Endothelial cell of umbilical vein (primary cell): Measurements from ENCODE around the gene MUC4.

Source experiments
- CTCF ChIP-seq, 2 donors: IDR thresholded peaks; 1 replicate in 1 of 2; 2 replicates in 1 of 2; pipeline ENCODE4 v1.5.1; 2011; ENCODE audit warnings: low read length in 2 of 2, mild to moderate bottlenecking in 2 of 2, moderate library complexity in 2 of 2, control low read depth in 1 of 2, inconsistent platforms in 1 of 2, low read depth in 1 of 2; ENCODE audit not compliant: insufficient read depth in 1 of 2; ENCODE audit errors: extremely low read depth in 1 of 2
- EZH2 ChIP-seq: IDR thresholded peaks from 2 replicates; pipeline ENCODE4 v1.6.1; 2012; ENCODE audit warnings: borderline replicate concordance, low read depth, mild to moderate bottlenecking, moderate library complexity, low read length, inconsistent platforms; ENCODE audit not compliant: severe bottlenecking
- FOS ChIP-seq: IDR thresholded peaks from 2 replicates; pipeline ENCODE4 v1.6.1; 2011; ENCODE audit warnings: mild to moderate bottlenecking, low read length, moderate library complexity, borderline replicate concordance; ENCODE audit not compliant: insufficient read depth
- MAX ChIP-seq: IDR thresholded peaks from 2 replicates; pipeline ENCODE4 v1.6.1; 2011; ENCODE audit not compliant: insufficient read depth, insufficient read length
- POLR2A ChIP-seq: IDR thresholded peaks from 2 replicates; pipeline ENCODE4 v1.6.1; 2012; ENCODE audit warnings: low read depth, mild to moderate bottlenecking, control low read depth, low read length

GRCh38 chr3:195709676-195710085, 102.0 kb downstream of the MUC4 start:
- no peak for TF ChIP-seq CTCF (IDR thresholded peaks at IDR 0.05; ENCODE audit: extremely low read depth in 1 of 2, insufficient read depth in 1 of 2, low read depth in 1 of 2, low read length in 2 of 2)
- no peak for TF ChIP-seq MAX
- no peak for TF ChIP-seq POLR2A
- no peak for TF ChIP-seq EZH2
- no peak for TF ChIP-seq FOS
